Activated CD8-positive, alpha-beta memory T cell treated with anti-CD3 and anti-CD28 coated beads for 48 hours (primary cell): ENCODE results near the gene DHDDS.
"Not testable (repeated sequence)": the region's sequence is repeated elsewhere in the genome, so short reads cannot be mapped to it uniquely, and the experiment has no call there.

ENCODE experiments used
- DNase-seq, 3 experiments: peaks; one replicate each; pipeline ENCODE4 v3.0.0-alpha.2; 2020; ENCODE audit warnings: low read depth in 2 of 3, low spot score in 2 of 3

The DHDDS gene, protein sequence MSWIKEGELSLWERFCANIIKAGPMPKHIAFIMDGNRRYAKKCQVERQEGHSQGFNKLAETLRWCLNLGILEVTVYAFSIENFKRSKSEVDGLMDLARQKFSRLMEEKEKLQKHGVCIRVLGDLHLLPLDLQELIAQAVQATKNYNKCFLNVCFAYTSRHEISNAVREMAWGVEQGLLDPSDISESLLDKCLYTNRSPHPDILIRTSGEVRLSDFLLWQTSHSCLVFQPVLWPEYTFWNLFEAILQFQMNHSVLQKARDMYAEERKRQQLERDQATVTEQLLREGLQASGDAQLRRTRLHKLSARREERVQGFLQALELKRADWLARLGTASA

DNA sequence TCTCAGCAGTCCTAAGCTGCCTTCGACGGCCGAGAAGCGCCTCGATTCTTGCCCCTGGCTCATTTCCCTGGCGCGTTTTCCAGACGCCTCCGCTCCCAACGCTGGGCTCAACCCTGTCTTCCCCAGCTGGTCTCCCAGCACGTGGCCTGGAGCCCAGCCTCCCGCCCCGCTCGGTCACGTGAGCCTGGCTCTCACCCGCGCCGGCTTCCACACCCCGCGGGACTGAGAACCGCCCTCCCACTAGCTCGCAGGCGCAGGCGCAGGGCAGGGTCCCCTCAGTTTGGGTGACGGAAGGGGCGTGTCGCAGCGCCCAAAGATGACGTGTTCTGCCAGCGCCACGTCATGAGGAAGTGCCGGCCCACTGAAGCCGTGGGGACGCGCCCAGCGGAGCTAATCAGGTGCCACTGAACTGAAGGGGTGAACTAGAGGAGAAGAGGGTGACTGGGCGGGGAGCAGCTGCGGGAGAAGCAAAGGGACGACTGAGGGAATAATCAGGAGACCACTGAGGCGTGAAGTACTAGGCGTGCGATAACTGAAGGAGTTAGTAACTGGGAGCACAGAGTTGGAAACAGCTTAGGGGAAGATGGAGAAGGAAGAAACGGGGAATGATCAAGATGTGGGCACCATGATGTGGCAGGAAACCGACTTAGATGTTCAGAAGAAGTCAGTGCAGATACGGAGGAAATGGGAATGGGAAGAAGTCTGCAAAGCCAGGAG is at the start of gene DHDDS:
TSS of gene DHDDS (plus strand) at position 343 of the 717 bp plus-strand sequence. CDS start 625 bp downstream, outside the sequence.
- peak; percentile 96 to 97 (median 97) for DNase-seq

DNA sequence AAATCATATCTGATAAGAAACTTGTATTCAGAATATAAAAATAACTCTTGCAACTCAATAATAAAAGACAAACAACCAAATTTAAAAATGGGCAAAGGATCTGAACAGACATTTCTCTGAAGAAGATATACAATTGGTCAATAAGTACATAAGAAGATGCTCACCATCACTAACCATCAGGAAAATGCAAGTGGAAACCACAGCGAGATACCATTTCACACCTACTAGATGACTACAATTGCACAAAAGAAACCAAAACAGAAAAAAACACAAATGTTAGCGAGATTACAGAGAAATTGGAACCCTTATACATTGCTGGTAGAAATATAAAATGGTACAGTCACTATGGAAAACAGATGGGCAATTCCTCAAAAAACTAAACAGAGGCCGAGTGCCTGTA is 48.0 kb upstream of the DHDDS start:
- DNase-seq: no peak

DNA sequence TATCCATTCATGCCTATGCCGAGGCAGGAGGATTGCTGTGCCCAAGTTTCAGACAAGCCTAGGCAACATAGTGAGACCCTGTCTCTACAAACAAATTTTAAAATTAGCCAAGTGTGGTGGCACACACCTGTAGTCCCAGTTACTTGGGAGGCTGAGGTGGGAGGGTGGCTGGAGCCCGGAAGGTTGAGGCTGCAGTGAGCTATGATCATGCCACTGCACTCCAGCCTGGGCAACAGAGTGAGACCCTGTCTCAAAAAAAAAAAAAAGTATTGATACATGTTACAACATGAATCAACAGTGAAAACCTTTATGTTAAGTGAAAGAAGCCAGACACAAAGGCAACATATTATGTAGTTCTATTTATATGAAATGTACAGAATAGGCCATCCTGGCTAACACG is 47.1 kb upstream of the DHDDS start:
- not testable (repeated sequence) for DNase-seq

DNA sequence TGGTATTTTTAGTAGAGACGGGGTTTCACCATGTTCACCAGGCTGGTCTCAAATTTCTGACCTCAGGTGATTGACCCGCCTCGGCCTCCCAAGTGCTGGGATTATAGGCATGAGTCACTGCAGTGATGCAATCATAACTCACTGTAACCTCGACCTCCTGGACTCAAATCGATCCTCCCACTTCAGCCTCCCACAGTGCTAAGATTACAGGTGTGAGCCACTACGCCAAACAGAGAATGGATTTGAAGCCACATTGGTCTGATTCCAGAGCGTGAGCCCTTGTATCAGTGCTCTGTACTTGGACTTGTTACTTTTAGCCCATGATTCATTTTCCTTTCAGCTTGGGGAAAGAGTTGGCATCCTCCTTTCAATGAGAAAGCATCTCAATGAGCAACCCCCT is 44.7 kb upstream of the DHDDS start:
- no peak for DNase-seq

DNA sequence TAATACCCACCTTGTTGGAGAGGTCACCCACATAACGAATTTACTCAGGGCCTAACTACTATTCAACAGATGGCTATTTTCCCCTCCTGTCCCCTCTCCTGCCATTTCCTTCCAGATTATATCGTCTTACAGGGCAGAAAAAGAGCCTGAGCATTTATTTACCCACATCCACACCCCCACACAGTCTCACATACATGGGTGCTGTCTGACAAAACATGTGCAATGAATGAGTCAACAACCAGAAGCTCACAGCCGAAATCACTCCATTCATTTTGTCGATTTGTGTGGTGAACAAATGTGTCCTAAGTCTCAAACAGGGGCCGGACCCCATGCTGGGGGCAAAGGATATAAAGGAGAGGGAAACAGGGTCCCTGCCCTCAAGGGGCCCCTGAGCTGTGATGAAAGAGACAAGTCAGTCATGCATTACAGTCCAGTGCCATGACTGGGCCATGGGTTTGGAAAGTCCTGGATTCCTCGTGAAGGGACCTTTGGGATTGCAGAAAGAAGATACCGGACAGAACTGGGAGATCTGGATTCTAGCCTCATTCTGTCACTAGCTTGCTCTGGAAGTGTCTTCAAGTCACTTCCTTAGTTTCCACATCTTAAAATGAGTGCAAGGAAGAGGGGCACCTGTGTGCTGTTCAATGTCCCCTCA is 43.2 kb upstream of the DHDDS start:
- no peak for DNase-seq

DNA sequence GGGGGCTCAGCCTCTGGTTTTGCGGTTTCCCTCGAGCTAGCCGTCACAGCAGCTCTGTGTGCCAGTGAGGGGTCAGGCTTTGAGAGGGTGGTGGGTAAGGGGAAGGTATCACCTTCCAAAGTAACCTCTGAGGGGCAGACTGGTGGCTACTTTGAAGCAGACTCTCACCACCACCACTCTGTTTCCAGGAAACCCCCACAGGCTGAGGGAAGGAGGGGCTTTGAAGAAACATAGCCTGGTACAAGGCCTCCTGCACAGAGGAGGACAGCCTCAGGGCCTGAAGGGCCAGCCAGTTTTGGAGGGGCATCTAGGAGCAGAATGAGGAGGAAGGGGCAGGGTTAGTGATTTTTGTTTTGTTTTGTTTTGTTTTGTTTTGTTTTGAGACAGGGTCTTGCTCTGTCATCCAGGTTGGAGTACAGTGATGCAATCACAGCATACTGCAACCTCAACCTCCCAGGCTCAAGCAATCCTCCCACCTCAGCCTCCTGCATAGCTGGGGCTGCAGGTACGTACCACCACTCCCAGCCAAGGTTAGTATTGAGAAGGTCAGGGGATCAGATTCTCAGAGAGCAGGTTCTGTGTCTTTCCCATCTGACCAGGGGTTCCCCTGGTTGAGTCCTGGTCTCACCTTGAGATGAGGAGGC is 42.4 kb upstream of the DHDDS start:
- DNase-seq: no peak

DNA sequence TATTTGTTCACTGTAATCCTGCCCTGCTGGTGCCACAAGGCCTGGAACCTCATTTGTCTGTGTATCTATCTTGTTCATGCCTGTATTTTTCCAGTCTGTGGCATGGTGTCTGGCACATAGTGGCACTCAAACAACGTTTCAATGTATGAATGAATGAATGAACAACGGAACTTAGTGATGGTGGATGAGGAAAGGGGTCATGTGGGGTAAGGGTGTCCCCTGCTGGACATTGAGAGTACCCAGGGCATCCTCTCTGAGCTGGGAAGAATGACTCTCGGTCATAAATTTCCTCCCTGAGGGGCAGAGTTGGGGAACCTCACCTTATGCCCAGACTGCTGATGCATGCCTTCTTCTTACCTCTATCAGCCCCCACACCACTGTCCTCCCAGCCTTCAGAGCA is 40.7 kb upstream of the DHDDS start:
- DNase-seq: no peak

DNA sequence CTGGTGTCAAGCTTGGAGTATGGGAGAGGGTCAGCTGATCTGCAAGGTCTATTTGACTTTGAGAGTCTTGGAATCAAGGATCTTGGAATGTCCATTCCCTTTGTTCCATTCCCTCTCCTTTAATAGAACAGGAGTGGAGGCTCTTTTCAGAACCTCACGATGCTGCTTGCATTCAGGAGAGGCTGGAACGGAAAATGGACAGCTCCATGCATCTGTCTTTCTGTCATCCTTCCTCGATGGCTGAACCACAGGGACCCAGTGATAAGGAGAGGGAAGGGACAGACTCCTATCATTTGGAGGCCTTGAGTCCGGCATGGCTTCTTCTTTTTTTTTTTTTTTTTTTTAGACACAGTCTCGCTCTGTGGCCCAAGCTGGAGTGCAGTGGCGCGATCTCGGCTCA is 36.4 kb upstream of the DHDDS start:
- DNase-seq: no peak

DNA sequence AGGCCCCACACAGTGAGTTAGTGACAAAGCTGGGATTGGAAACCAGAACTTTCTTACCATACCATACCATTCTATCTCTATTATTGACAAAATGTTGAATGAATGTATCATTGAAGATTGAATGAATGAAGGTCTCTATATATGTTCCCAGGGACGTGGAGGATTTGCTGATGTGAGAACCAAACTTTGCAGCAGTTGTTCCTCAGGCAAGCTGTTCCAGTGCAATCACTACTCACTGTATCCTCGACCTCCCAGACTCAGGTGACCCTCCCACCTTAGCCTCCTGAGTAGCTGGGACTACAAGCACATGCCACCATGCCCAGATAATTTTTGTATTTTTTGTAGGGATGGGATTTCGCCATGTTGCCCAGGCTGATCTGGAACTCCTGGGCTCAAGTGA is 33.1 kb upstream of the DHDDS start:
- DNase-seq: no peak

DNA sequence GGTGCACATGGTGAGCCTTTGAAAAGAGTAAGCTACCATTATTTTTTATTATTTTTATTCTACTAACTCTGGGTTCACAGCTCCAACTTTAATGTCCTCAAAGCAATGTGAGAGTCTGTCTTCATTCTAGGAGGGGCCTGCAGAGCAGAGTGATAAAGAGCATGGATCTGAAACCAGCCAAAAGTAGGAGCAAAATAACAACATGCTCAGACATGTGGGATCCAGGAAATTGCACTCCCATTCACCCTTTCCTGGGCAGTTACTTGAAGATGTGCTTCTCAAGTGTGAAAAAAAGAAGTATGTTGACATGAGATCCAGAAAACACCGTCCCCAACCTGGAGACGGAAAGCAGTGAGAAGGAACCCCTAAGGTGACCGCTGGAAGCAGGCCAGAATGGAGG is 30.2 kb upstream of the DHDDS start:
- DNase-seq: no peak

DNA sequence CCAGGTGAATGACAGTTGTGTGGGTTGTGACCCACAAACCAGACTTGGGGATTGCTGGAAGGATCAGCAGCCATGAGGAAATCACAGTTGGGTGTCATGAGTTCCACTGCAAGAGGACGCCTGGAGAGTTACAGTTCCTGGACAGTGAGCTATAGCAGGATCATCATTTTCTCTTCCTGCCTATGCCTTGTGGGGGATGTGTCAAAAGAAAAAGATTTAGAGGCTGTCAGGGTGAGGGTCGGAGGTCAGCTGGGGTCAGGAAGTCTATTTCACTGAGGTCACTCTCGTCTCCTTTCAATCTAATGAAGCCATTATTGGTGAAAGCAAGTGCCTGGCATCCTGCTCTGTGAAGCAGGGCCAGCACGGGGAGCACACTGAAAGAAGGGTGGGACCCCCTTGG is 28.5 kb upstream of the DHDDS start:
- no peak for DNase-seq

DNA sequence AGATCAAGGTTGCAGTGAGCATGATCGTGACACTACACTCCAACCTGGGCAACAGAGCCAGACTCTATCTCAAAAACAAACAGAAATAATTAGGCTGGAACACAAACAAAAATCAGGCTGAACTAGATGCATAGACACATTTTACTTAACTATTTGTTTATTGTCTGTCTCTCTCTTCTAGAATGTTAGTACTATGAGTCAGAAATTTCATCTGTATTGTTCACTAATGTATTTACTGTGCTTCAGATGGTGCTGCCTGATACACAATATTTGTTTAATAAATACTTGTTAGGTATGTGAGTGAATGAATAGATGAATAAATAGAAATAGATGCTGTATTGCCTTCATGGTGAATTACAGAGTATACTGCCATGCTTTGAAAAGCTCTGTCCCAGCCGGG is 27.5 kb upstream of the DHDDS start:
- no peak for DNase-seq

DNA sequence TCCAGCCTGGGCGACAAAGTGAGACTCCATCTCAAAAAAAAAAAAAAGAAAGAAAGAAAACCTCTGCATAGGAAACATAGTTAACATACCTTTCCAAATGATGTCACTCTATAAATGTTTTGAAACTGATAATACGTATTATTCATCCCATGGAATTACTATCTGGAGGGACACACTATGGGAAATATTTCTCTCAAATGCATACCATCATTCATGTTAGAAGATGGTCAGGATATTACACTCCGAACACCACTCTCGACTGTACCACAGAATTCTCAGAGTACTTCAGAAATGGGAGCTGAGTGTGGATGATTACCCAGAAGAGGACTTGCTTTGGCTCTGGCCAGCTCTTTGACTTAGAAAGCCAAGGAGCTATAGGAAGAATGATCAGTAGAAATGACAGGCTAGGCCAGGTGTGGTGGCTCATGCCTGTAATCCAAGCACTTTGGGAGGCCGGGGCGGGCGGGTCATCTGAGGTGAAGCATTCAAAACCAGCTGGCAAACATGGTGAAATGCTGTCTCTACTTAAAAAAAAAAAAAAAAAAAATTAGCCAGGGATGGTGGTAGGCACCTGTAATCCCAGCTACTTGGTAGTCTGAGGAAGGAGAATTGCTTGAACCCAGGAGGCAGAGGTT is 26.7 kb upstream of the DHDDS start:
- DNase-seq: no peak

DNA sequence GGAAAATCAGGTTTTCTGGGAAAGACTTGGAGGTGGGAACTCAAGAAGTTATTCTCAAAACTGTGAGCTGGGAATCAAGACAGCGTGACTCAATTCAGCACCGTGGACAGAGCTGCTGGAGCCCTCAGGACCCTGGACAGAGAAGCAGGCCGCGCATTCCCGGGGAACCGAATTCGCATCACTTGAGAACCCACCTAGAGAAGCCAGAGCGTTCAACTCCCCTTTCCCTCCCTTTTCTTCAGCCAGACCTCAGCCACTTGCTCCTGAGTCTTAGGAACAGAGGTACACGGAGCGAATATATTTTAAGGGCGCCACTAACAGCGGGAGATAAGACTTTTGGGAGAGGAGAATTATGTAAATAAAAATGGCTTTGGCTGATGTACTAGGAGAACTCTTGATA is 23.5 kb upstream of the DHDDS start:
- DNase-seq: peak in 2 of 3 experiments; percentile 51 to 54

DNA sequence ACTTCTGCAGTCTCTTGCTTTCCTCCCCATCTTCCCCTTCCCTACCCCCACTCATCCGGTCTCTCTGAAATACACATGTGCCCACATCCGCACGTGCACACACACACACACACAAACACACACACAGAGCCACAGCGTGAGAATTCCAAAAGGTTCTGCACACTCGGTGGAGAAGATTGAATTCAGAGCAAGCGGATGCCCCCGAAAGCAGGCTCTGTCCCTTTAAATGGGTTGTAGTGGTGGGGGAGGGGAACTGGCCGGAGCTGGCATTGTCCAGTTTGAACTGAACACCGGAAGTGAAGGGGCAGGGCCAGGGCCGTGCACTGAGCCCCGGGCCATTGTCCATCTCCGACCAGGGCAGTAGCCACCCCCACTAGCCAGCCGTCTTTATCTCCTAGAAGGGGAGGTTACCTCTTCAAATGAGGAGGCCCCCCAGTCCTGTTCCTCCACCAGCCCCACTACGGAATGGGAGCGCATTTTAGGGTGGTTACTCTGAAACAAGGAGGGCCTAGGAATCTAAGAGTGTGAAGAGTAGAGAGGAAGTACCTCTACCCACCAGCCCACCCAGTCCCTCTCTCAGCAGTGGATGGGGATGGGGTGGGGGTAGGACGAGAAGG is 22.8 kb upstream of the DHDDS start:
- no peak for DNase-seq

DNA sequence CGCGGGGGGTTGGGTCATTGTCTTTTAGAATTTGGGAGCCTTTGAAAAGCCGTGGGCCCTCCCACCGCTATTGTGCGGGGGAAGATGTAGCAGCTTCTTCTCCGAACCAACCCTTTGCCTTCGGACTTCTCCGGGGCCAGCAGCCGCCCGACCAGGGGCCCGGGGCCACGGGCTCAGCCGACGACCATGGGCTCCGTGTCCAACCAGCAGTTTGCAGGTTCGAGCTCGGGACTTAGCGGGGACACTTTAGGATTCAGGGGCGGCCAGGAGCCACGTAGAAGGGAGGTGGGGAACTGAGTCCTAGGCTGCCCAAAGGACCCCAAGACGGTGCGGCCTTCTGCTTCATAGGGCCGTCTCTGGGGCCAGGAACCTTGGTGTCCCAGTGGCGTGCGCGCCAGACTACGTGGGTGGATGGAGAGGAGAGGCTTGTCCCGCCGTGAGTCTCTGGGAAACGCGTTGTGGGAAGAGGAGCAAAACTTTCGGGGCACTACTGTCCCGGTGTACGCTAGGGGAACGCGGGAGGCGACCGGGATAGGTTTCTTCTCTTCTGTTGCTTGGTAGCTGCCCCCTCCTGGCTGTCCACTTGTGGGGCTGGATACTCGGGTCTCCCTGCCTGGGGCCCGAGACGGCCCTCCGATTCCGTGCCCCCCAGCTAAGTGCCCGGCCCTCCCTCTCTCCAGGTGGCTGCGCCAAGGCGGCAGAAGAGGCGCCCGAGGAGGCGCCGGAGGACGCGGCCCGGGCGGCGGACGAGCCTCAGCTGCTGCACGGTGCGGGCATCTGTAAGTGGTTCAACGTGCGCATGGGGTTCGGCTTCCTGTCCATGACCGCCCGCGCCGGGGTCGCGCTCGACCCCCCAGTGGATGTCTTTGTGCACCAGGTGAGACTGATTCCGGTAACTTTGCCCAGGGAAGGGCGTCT is 21.2 kb upstream of the DHDDS start, which contains the start of gene LIN28A:
TSS of gene LIN28A (plus strand) at position 112 of the 918 bp plus-strand sequence. CDS start at position 187, 75 bp downstream.
- DNase-seq: no peak

DNA sequence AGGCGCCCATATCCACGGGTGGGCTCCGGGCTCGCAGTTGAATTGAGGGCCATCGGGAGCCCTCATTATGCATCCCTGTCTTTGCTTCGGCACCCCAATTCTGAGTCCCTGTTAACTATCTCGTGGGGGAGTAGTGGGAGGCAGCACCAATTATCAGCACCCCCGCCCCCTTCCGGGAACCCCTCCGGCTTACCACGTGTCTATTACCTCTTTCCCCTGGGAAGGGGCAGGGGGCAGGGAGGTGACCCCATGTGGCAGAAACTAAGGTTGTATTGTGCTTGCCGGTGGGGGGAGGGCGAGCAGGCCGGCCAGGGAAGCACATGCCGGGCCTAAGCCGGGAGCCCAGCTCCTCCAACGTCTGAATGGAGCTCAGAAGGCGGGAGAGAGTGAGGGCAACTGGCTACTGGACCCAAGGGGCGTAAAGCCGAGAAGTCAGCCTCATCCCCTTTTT is 20.5 kb upstream of the DHDDS start:
- no peak for DNase-seq

DNA sequence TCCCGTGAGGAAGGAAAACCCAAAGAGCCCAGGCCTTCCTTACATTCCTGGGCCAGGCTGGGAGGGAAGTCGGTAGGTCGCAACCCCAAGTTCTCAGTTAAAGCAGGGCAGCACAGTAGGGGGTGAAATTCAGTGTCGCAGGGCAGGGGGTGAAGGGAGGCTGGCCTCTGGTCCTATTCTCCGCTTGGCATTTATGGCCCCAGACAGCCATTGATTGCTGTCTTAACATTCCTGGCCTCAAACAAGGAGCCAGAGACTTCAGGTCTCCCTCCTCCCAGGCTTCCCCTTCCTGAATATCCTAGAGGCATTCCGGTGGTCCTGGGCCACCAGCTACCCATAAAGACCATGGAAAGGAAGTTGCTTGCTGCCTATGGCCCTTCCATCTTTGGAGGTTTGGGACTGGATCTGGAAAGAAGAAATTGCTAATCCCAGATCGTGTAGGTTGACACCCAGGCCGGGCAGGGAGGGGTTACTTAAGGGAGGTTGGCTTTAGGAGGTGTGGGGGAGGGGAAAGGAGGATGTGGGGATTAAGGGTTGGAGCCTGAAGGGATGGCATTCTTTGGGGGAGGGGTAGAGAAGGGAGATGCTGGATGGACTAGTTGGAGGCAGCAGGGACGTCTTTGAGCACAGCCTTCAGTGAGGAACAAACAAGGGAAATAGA is 19.8 kb upstream of the DHDDS start:
- no peak for DNase-seq

DNA sequence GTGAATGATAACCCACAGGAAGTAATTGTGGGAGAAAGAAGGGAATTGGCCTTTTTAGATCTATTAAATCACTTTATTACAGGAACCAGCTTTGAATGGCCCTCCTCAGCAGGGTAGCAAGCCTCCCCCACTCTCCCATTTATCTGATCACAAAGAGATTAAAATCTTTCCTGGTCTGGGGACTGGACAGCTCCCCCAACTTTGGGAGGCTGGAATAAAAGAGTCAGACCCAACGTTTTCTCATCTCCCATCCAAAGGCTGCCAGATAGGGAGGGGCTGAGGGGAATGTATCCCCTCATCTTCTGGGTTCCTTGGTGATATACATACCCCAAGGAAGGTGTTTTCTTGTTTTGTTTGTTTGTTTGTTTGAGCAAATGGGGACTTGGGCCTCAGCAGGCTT is 19.1 kb upstream of the DHDDS start:
- DNase-seq: no peak
